Measurements from ENCODE around the gene MYBPHL. TPM values are rescaled to one million over a fixed set of nuclear protein-coding genes. Genes with fewer than 3 reads are reported as not detected.

The MYBPHL gene
- total RNA-seq, 1 donor from 2014 or later: not detected

DNA sequence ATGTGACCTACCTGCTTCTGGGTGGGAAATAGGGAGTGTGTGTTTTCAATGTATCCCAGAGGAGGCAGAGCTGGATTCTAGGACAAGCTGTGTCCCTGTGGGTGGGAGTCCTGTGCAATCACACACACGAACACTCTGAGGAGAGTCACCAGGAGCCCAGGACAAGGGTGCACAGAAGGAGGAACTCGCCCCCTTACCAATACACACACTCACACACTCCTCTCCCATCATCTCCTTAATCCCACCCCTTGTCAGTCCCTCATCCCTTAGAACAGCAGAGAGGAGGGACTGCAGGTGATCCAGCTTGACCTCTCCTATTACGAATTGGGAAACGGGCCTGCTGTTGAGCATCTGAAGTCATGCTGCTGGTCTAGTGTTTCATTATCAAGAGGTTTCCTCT is 8.5 kb upstream of the MYBPHL start:
- H3K36me3 ChIP-seq: peaks cover 83 to 98% of the 10 kb centered on the region in 2 donors
- H3K27ac ChIP-seq: no peak overlapping the region
- no peaks in the 10 kb centered on the region for H3K4me1 ChIP-seq
- no peak overlapping the region for H3K4me3 ChIP-seq
- no peaks in the 10 kb centered on the region for H3K9me3 ChIP-seq
- intact Hi-C loops (cut with DNase I): no loop called here
- no peaks in the 10 kb centered on the region for H3K27me3 ChIP-seq
- TF ChIP-seq, protein P1, sequence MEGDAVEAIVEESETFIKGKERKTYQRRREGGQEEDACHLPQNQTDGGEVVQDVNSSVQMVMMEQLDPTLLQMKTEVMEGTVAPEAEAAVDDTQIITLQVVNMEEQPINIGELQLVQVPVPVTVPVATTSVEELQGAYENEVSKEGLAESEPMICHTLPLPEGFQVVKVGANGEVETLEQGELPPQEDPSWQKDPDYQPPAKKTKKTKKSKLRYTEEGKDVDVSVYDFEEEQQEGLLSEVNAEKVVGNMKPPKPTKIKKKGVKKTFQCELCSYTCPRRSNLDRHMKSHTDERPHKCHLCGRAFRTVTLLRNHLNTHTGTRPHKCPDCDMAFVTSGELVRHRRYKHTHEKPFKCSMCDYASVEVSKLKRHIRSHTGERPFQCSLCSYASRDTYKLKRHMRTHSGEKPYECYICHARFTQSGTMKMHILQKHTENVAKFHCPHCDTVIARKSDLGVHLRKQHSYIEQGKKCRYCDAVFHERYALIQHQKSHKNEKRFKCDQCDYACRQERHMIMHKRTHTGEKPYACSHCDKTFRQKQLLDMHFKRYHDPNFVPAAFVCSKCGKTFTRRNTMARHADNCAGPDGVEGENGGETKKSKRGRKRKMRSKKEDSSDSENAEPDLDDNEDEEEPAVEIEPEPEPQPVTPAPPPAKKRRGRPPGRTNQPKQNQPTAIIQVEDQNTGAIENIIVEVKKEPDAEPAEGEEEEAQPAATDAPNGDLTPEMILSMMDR (IDR thresholded peaks at IDR 0.05): no peak
- DNase-seq (ENCODE audit: low spot score in 2 of 2): no peak

DNA sequence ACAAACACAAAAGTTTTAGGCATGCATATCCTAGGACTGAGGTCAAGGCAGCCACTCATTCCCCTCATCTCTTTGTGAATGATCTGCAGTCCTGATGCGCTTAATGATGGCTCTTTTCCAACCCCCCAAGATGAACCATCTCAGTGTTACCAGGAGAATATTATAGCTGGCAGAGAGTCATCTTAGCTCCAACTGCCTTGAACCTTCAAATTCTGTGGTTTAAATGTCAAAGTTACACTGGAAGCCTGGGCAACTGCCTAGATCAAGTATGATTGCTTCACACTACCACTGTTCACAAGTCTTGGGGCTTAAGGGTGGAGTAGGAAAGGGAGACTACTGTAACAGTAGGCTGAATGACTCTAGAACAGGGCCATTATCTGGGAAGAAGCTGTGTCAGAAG is 8.0 kb upstream of the MYBPHL start:
- TF ChIP-seq, protein P1 (IDR thresholded peaks at IDR 0.05): no peak
- DNase-seq (ENCODE audit: low spot score in 2 of 2): no peak
- Histone ChIP-seq H3K4me1 (no peaks in the 10 kb centered on the region), H3K27ac (no peak overlapping the region), H3K27me3 (no peaks in the 10 kb centered on the region), H3K9me3 (no peaks in the 10 kb centered on the region), H3K4me3 (no peak overlapping the region), H3K36me3 (peaks cover 80 to 98% of the 10 kb centered on the region in 2 donors)
- intact Hi-C loops (cut with DNase I): no loop called here

DNA sequence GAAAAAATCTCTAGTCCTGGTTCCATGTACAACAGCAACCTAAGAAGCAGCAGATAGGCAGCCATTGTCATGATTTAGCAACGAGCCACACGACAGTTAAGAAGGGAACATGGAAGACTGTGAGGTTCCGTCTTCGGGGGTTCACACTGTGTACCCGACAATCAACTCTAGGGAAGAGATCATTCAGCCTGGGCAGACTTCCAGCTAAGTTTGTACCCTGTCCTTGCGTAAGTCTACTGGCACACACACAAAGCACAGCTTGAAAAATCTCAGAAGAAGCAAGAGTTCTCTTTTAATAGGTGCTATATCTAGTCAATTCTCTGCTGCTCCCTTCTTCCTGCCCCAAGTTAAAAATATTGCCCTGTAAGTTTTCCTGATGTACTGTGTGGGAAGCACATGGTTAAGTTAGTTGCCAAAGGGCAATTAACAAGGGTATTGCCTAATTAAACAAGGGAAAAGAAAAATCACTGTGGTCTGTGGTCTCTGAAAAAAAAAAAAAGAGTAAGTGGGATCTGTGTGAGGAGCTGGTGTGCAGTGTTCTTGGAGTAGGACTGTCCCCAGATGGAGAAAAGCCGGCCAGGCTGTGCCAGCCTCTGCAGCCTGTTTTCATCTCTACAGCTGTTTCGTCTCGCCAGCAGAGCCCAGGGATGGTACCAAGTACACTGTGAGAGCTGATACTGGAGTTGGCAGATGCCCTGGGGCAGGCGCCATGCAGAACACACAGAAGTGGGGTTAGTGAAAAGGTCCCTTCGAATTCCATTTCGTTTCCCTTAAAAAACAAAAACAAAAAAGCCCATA is 6.4 kb upstream of the MYBPHL start:
- TF ChIP-seq, protein P1 (IDR thresholded peaks at IDR 0.05): no peak

DNA sequence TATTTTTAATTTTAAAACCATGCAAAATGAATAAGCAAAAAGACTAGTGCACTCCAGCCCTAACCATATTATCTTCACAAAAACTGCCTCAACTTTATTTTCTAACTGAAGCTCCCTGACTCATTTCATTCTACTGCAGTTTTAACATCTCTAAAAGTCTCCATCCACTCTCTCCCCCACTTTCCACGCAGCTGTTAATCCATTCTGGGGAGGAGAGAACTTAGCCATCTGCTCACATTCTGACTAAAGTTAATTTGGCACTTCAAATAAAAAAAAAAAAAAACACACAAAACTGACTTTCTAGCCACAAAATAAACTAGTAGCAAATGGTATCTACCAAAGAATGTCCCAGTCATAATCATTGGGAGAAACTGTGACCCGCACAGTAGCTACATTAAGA is 5.4 kb upstream of the MYBPHL start:
- TF ChIP-seq, protein P1 (IDR thresholded peaks at IDR 0.05): no peak
- Histone ChIP-seq H3K9me3 (no peaks in the 10 kb centered on the region), H3K27ac (no peak overlapping the region), H3K4me3 (no peak overlapping the region), H3K4me1 (no peaks in the 10 kb centered on the region), H3K36me3 (peaks cover 54 to 82% of the 10 kb centered on the region in 2 donors), H3K27me3 (no peaks in the 10 kb centered on the region)
- no peak for DNase-seq (ENCODE audit: low spot score in 2 of 2)
- intact Hi-C loops (cut with DNase I): no loop called here

More for the DNA sequence above, 6.4 kb upstream of the MYBPHL start:
- Histone ChIP-seq H3K27me3 (no peaks in the 10 kb centered on the region), H3K36me3 (peaks cover 63 to 92% of the 10 kb centered on the region in 2 donors), H3K27ac (no peak overlapping the region), H3K9me3 (no peaks in the 10 kb centered on the region), H3K4me3 (no peak overlapping the region), H3K4me1 (no peaks in the 10 kb centered on the region)
- intact Hi-C loops (cut with DNase I): no loop called here
- DNase-seq (ENCODE audit: low spot score in 2 of 2): no peak

DNA sequence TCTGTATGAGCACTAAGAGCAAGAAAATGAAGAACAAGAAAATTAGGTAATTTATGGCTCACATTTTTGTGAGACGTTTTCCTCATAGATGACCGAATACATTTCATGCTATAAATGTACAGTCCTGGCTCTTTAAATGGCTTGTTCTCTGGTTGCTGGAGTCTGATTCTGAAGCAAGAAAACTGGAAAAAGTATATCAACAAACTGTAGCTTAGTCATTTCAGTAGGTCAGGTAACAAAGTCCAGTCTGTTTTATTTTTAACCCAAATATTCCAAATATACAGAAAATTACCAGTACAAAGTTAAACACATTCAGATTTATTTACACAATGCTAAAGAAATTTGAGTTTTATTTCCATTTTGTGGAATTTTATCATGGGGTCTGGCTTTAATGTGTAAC is 2.5 kb upstream of the MYBPHL start:
- Histone ChIP-seq H3K27me3 (no peaks in the 10 kb centered on the region), H3K4me3 (no peak overlapping the region), H3K36me3 (peaks cover 32 to 53% of the 10 kb centered on the region in 2 donors), H3K27ac (no peak overlapping the region), H3K4me1 (no peaks in the 10 kb centered on the region), H3K9me3 (no peaks in the 10 kb centered on the region)
- TF ChIP-seq, protein P1 (IDR thresholded peaks at IDR 0.05): no peak
- no peak for DNase-seq (ENCODE audit: low spot score in 2 of 2)
- intact Hi-C loops (cut with DNase I): no loop called here

Data from ascending aorta (tissue), 2 donors.